Smooth muscle cell (in vitro differentiated cells): Measurements from ENCODE around the gene FHL5. TPM values are rescaled to one million over a fixed set of nuclear protein-coding genes. Genes with fewer than 3 reads are reported as not detected.
"Not testable (repeated sequence)": the region's sequence is repeated elsewhere in the genome, so short reads cannot be mapped to it uniquely, and the experiment has no call there.

Experiments
- DNase-seq: peaks from one replicate; lab custom pipeline; 2025; ENCODE audit not compliant: unreplicated experiment; lab: John Stamatoyannopoulos, UW
- H2AFZ ChIP-seq: fragments of 200-600 bp; sonication (generic); 2 replicates; pipeline ENCODE4 v1.6.0; 2016; ENCODE audit warnings: antibody characterized with exemption, low read depth, mild to moderate bottlenecking
- H3F3A ChIP-seq: fragments of 200-600 bp; sonication (generic); 2 replicates; pipeline ENCODE4 v1.6.0; 2017; ENCODE audit warnings: antibody characterized with exemption, low read depth
- H3K27ac ChIP-seq: fragments of 200-600 bp; sonication (generic); 2 replicates; pipeline ENCODE4 v1.5.1; 2016; ENCODE audit warnings: low read depth, mild to moderate bottlenecking
- H3K27me3 ChIP-seq: fragments of 200-600 bp; sonication (generic); 2 replicates; pipeline ENCODE4 v1.6.1; 2016; ENCODE audit warnings: low read depth, mild to moderate bottlenecking
- H3K36me3 ChIP-seq: fragments of 200-600 bp; sonication (generic); 2 replicates; pipeline ENCODE4 v1.5.1; 2016; ENCODE audit warnings: low read depth
- H3K4me1 ChIP-seq: fragments of 200-600 bp; sonication (generic); 2 replicates; pipeline ENCODE4 v1.5.1; 2016; ENCODE audit warnings: low read depth
- H3K4me2 ChIP-seq: fragments of 200-600 bp; sonication (generic); 2 replicates; pipeline ENCODE4 v1.6.0; 2016; ENCODE audit warnings: mild to moderate bottlenecking
- H3K4me3 ChIP-seq: fragments of 200-600 bp; sonication (generic); 2 replicates; pipeline ENCODE4 v1.5.1; 2016; ENCODE audit warnings: mild to moderate bottlenecking
- H3K79me2 ChIP-seq: fragments of 200-600 bp; sonication (generic); 2 replicates; pipeline ENCODE4 v1.6.0; 2016; ENCODE audit warnings: low read depth, mild to moderate bottlenecking
- H3K9ac ChIP-seq: fragments of 200-600 bp; sonication (generic); 2 replicates; pipeline ENCODE4 v1.6.0; 2016; ENCODE audit warnings: low read depth
- H3K9me3 ChIP-seq: fragments of 200-600 bp; sonication (generic); replicated peaks from 2 replicates; pipeline ENCODE4 v1.5.1; 2016; ENCODE audit warnings: low read depth
- H4K20me1 ChIP-seq: fragments of 200-600 bp; sonication (generic); 2 replicates; pipeline ENCODE4 v1.6.0; 2016; ENCODE audit warnings: low read depth
- WGBS: methylation state at CpG from one replicate; pipeline ENCODE4 v1.1.7; 2016; ENCODE audit warnings: low lambda C conversion rate; 5-methylcytosine and 5-hydroxymethylcytosine counted together
- polyA plus RNA-seq: library from polyadenylated mRNA; unstranded; fragments of >200 nt; fragmentation: Nextera tagmentation; extraction: Ambion mirVana; gene quantifications from 2 replicates; pipeline ENCODE4 v1.2.1, GENCODE V29; 2016
- total RNA-seq: library from RNA; depleted of rRNA; stranded (reverse); fragments of >200 nt; gene quantifications from 2 replicates; pipeline ENCODE4 v1.2.3, GENCODE V29; 2014
- TF ChIP-seq, protein P1 (sequence below): fragments of 200-600 bp; sonication (generic); IDR thresholded peaks from 2 replicates; pipeline ENCODE4 v1.5.1; 2017; ENCODE audit warnings: borderline replicate concordance, mild to moderate bottlenecking, antibody characterized with exemption; ENCODE audit not compliant: insufficient read depth, poor library complexity, severe bottlenecking

The FHL5 gene
- total and polyA plus RNA-seq, 2 experiments from 2014 or later: not detected

- no peak for DNase-seq
- Histone ChIP-seq H3F3A (no peaks in the 10 kb centered on the region), H3K4me2 (no peak overlapping the region), H2AFZ (no peak overlapping the region), H4K20me1 (no peaks in the 10 kb centered on the region), H3K36me3 (no peaks in the 10 kb centered on the region), H3K9ac (no peak overlapping the region), H3K79me2 (no peaks in the 10 kb centered on the region), H3K9me3 (no peaks in the 10 kb centered on the region), H3K27ac (no peak overlapping the region), H3K4me1 (no peaks in the 10 kb centered on the region), H3K4me3 (no peak overlapping the region), H3K27me3 (peaks cover 10% of the 10 kb centered on the region)
- WGBS: 74% methylated on average over 2 of the region's 2 CpGs
- TF ChIP-seq, protein P1, sequence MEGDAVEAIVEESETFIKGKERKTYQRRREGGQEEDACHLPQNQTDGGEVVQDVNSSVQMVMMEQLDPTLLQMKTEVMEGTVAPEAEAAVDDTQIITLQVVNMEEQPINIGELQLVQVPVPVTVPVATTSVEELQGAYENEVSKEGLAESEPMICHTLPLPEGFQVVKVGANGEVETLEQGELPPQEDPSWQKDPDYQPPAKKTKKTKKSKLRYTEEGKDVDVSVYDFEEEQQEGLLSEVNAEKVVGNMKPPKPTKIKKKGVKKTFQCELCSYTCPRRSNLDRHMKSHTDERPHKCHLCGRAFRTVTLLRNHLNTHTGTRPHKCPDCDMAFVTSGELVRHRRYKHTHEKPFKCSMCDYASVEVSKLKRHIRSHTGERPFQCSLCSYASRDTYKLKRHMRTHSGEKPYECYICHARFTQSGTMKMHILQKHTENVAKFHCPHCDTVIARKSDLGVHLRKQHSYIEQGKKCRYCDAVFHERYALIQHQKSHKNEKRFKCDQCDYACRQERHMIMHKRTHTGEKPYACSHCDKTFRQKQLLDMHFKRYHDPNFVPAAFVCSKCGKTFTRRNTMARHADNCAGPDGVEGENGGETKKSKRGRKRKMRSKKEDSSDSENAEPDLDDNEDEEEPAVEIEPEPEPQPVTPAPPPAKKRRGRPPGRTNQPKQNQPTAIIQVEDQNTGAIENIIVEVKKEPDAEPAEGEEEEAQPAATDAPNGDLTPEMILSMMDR: no peak
Observed at GRCh38 chr6:96621983-96622382, 59.1 kb downstream of the FHL5 start.

- H3K79me2 ChIP-seq: no peaks in the 10 kb centered on the region
- no peaks in the 10 kb centered on the region for H3F3A ChIP-seq
- H3K27ac ChIP-seq: no peak overlapping the region
- H3K9me3 ChIP-seq: no peaks in the 10 kb centered on the region
- H3K4me3 ChIP-seq: no peak overlapping the region
- DNase-seq: no peak
- peaks cover 10% of the 10 kb centered on the region for H3K27me3 ChIP-seq
- H4K20me1 ChIP-seq: no peaks in the 10 kb centered on the region
- H3K4me2 ChIP-seq: no peak overlapping the region
- H3K36me3 ChIP-seq: no peaks in the 10 kb centered on the region
- H3K9ac ChIP-seq: no peak overlapping the region
- WGBS: 80% methylated on average over 3 of the region's 3 CpGs
- TF ChIP-seq, protein P1: no peak
- no peaks in the 10 kb centered on the region for H3K4me1 ChIP-seq
- no peak overlapping the region for H2AFZ ChIP-seq
Observed at GRCh38 chr6:96624957-96625356, 62.0 kb downstream of the FHL5 start.

DNA sequence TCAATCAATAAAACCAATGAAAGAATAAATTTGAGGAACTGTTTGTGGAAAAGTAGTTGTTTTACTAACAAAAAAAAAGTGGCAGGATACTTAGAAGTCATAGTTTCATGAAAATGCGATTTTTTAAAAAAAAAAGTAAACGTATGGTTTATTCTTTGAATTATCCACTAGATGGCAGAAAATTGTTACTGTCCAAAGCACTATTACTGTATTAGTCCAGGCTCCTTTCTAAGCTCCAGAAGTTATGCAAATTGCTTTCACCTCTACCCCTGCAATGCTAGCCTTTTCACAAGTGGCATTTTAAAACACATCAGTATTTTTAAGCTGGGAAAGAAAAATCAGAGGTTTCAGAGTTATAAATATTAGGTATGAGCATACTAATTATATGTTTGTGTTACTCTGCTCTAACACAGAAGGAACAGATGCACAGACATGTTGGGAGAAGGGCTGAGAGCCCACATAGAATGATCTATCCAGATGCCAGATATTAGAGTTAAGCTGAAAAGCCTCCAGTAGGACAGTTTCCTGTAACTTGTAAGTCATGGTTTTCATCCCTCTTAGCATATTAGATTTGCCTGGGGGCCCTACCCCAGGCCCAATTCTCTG, 63.9 kb downstream of the FHL5 start:
- Histone ChIP-seq H3K4me3 (no peak overlapping the region), H4K20me1 (no peaks in the 10 kb centered on the region), H3F3A (no peaks in the 10 kb centered on the region), H3K36me3 (no peaks in the 10 kb centered on the region), H3K79me2 (no peaks in the 10 kb centered on the region), H3K27ac (no peak overlapping the region), H3K9me3 (no peaks in the 10 kb centered on the region), H2AFZ (no peak overlapping the region), H3K4me1 (peaks cover 9% of the 10 kb centered on the region), H3K4me2 (peak overlapping the region; percentile 32), H3K27me3 (peaks cover 10% of the 10 kb centered on the region), H3K9ac (no peak overlapping the region)
- 17% methylated on average over 2 of the region's 2 CpGs for WGBS
- DNase-seq: no peak
- TF ChIP-seq, protein P1: peak; percentile 58

GRCh38 chr6:96631248-96631647, 68.3 kb downstream of the FHL5 start:
- H3K4me2 ChIP-seq: peak overlapping the region; percentile 49
- H3K9ac ChIP-seq: no peak overlapping the region
- H3K9me3 ChIP-seq: no peaks in the 10 kb centered on the region
- H3F3A ChIP-seq: no peaks in the 10 kb centered on the region
- peak overlapping the region; percentile 21 for H2AFZ ChIP-seq
- peaks cover 9% of the 10 kb centered on the region for H3K4me1 ChIP-seq
- H3K4me3 ChIP-seq: no peak overlapping the region
- 20% methylated on average over 3 of the region's 3 CpGs for WGBS
- TF ChIP-seq, protein P1: no peak
- no peaks in the 10 kb centered on the region for H3K79me2 ChIP-seq
- no peaks in the 10 kb centered on the region for H3K27me3 ChIP-seq
- no peak for DNase-seq
- H3K27ac ChIP-seq: peak overlapping the region; percentile 12
- H4K20me1 ChIP-seq: no peaks in the 10 kb centered on the region
- H3K36me3 ChIP-seq: no peaks in the 10 kb centered on the region

DNA sequence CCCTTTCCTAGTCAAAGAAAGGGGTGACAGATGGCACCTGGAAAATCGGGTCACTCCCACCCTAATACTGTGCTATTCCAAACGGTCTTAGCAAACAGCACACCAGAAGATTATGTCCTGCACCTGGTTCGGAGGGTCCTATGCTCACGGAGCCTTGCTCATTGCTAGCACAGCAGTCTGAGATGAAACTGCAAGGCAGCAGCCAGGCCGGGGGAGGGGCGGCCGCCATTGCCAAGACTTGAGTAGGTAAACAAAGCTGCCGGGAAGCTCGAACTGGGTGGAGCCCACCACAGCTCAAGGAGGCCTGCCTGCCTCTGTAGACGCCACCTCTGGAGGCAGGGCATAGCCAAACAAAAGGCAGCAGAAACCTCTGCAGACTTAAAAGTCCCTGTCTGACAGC, 75.1 kb downstream of the FHL5 start:
- H3K27me3 ChIP-seq, H3K4me1 ChIP-seq, H3K79me2 ChIP-seq, H3F3A ChIP-seq, H3K9me3 ChIP-seq, H3K36me3 ChIP-seq, DNase-seq, H2AFZ ChIP-seq, H3K4me2 ChIP-seq, H4K20me1 ChIP-seq, H3K9ac ChIP-seq, H3K4me3 ChIP-seq, H3K27ac ChIP-seq: not testable (repeated sequence)
- WGBS: 88% methylated on average over 10 of the region's 10 CpGs
